Measurements from ENCODE around the gene DLX6.

Gene DLX6

GRCh38 chr7:97005183-97006054, at the start of gene DLX6:
Gene DLX6 (plus strand): TSS chr7:97005553. CDS start chr7:97005978, 425 bp downstream.
- DNase-seq = peak; percentile 69 to 96 (median 89)

GRCh38 chr7:96959135-96959534, 46.2 kb upstream of the DLX6 start:
- no peak for DNase-seq
- intact Hi-C loops (cut with DNase I) = no loop called here

More at GRCh38 chr7:97005183-97006054, at the start of gene DLX6:
- intact Hi-C loops (cut with DNase I) = loop anchor here (10.0 kb wide), 1 partner anchor 311 kb away; no protein-coding TSS in a partner anchor

- no peak for DNase-seq
- intact Hi-C loops (cut with DNase I) = loop anchor here (5.0 kb wide), 1 partner anchor 150 kb away; no protein-coding TSS in a partner anchor
Measured at GRCh38 chr7:96962221-96962885, 43.0 kb upstream of the DLX6 start.

GRCh38 chr7:96968981-96969380, 36.4 kb upstream of the DLX6 start:
- intact Hi-C loops (cut with DNase I) = no loop called here

GRCh38 chr7:96970739-96971138, 34.6 kb upstream of the DLX6 start:
- DNase-seq = no peak
- intact Hi-C loops (cut with DNase I) = no loop called here

More at GRCh38 chr7:96968981-96969380, 36.4 kb upstream of the DLX6 start:
- no peak for DNase-seq

GRCh38 chr7:96973986-96974385, 31.4 kb upstream of the DLX6 start:
- intact Hi-C loops (cut with DNase I) = no loop called here
- DNase-seq = no peak

- intact Hi-C loops (cut with DNase I) = no loop called here
- DNase-seq = no peak
Measured at GRCh38 chr7:96976106-96976505, 29.2 kb upstream of the DLX6 start.

- intact Hi-C loops (cut with DNase I) = no loop called here
- DNase-seq = no peak
Measured at GRCh38 chr7:96977445-96977844, 27.9 kb upstream of the DLX6 start.

GRCh38 chr7:96979551-96980276, 25.6 kb upstream of the DLX6 start:
- intact Hi-C loops (cut with DNase I) = no loop called here
- no peak for DNase-seq

- intact Hi-C loops (cut with DNase I) = no loop called here
- DNase-seq = no peak
Measured at GRCh38 chr7:96982586-96982985, 22.8 kb upstream of the DLX6 start.

- no peak for DNase-seq
- intact Hi-C loops (cut with DNase I) = no loop called here
Measured at GRCh38 chr7:96985992-96986391, 19.4 kb upstream of the DLX6 start.

GRCh38 chr7:96986901-96987300, 18.5 kb upstream of the DLX6 start:
- no peak for DNase-seq
- intact Hi-C loops (cut with DNase I) = no loop called here

- DNase-seq = no peak
- intact Hi-C loops (cut with DNase I) = no loop called here
Measured at GRCh38 chr7:96987719-96988118, 17.6 kb upstream of the DLX6 start.

- DNase-seq = peak in 1 of 42 donors; percentile 43
- intact Hi-C loops (cut with DNase I) = no loop called here
Measured at GRCh38 chr7:96989241-96989858, 16.0 kb upstream of the DLX6 start.

- no peak for DNase-seq
- intact Hi-C loops (cut with DNase I) = no loop called here
Measured at GRCh38 chr7:96989859-96990317, 15.5 kb upstream of the DLX6 start.

- intact Hi-C loops (cut with DNase I) = no loop called here
- DNase-seq = no peak
Measured at GRCh38 chr7:96991546-96992191, 13.7 kb upstream of the DLX6 start.

GRCh38 chr7:96992192-96993005, 13.0 kb upstream of the DLX6 start:
- peak in 13 of 42 donors; percentile 22 to 72 (median 45) for DNase-seq
- intact Hi-C loops (cut with DNase I) = no loop called here

All from head of caudate nucleus (tissue), 42 donors.